Measurements from ENCODE around the gene PTPRG.

Gene PTPRG

GRCh38 chr3:62122819-62123218, 561.4 kb downstream of the PTPRG start:
- no peak overlapping the region for H3K27ac ChIP-seq
- TF ChIP-seq, protein P1, sequence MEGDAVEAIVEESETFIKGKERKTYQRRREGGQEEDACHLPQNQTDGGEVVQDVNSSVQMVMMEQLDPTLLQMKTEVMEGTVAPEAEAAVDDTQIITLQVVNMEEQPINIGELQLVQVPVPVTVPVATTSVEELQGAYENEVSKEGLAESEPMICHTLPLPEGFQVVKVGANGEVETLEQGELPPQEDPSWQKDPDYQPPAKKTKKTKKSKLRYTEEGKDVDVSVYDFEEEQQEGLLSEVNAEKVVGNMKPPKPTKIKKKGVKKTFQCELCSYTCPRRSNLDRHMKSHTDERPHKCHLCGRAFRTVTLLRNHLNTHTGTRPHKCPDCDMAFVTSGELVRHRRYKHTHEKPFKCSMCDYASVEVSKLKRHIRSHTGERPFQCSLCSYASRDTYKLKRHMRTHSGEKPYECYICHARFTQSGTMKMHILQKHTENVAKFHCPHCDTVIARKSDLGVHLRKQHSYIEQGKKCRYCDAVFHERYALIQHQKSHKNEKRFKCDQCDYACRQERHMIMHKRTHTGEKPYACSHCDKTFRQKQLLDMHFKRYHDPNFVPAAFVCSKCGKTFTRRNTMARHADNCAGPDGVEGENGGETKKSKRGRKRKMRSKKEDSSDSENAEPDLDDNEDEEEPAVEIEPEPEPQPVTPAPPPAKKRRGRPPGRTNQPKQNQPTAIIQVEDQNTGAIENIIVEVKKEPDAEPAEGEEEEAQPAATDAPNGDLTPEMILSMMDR (conservative IDR thresholded peaks at IDR 0.05), result no peak

DNA sequence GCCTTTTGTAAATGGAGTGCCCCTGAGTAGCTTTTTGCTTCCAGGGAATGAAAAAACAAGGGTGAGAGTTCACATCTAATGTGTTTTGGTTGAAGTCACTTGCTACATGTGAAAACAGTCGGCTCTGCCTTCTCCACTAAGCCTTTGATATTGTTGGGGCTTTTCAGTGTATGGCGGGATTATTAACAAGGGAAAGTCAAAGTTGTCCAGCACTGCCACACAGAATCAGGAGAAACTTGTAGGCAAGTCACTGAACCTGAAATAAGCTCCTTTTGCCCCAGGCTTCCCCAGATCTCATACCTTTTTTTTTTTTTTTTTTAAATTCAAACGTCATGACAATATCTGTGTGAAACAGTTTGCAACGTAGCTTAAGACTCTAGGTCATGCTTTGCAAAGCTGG, 564.0 kb downstream of the PTPRG start:
- H3K27ac ChIP-seq, result no peak overlapping the region
- TF ChIP-seq, protein P1 (conservative IDR thresholded peaks at IDR 0.05), result no peak

GRCh38 chr3:62127116-62127515, 565.7 kb downstream of the PTPRG start:
- no peak overlapping the region for H3K27ac ChIP-seq
- TF ChIP-seq, protein P1 (conservative IDR thresholded peaks at IDR 0.05), result no peak

GRCh38 chr3:62128051-62128450, 566.7 kb downstream of the PTPRG start:
- TF ChIP-seq, protein P1 (conservative IDR thresholded peaks at IDR 0.05), result no peak
- no peak overlapping the region for H3K27ac ChIP-seq

DNA sequence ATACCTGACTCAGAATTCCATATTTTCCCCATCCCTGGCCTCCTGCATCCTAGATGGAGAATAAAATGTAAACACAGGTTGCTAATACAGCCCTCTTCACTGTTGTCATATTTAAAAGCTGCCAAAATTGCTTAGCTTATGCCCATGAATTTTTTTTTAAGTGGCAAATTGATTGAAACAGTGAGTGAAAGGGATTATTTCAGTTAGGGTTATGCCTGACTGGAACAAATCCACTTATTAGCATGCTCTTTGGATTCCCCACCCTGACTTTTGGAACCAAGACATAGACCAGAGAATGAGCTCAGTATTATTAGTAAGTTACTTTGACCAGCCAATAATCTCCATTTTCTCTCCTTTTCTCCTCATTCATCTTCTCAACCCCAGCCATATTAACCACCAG, 567.3 kb downstream of the PTPRG start:
- TF ChIP-seq, protein P1 (conservative IDR thresholded peaks at IDR 0.05), result no peak
- no peak overlapping the region for H3K27ac ChIP-seq

GRCh38 chr3:62131050-62131449, 569.7 kb downstream of the PTPRG start:
- TF ChIP-seq, protein P1 (conservative IDR thresholded peaks at IDR 0.05), result no peak
- no peak overlapping the region for H3K27ac ChIP-seq

DNA sequence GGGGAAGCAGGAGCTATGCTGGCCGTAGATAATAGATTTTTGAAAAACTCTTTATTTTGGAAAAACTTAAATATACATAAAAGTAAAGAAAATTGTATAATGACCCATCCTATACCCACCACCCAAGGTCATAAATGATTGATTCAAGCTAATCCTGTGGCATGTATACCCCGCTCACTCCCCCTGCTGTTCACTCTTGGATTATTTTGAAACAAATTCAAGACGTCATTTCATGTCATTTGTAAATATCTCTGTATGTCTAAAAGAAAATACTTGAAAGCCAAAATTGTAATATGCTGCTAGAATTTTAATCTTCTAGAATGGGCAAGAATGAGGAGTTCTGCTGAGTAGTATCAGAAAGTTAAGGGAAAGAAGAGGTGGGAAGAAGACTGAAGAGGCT, 570.2 kb downstream of the PTPRG start:
- TF ChIP-seq, protein P1 (conservative IDR thresholded peaks at IDR 0.05), result peak; percentile 71
- H3K27ac ChIP-seq, result no peak overlapping the region

Data from VCaP (cell line).